Left lung (tissue), 10 donors: Measurements from ENCODE around the gene PLA2G4D. TPM values are rescaled to one million over a fixed set of nuclear protein-coding genes. Genes with fewer than 3 reads are reported as not detected.

Experiments
- ATAC-seq: fragments of 200-7000 bp; cut with Tn5 transposase; one replicate; pipeline ENCODE4 v1.9.1; 2020; ENCODE audit warnings: moderate library complexity
- DNase-seq, 4 donors: peaks; one replicate each; pipeline ENCODE4 v3.0.0-alpha.2; 2013 to 2020
- H3K27ac ChIP-seq, 2 donors: fragments of 200-600 bp; sonication (generic) in 1 of 2; one replicate each; pipeline versions ENCODE4 v1.5.0 to v1.8.0; 2020 to 2021
- H3K27me3 ChIP-seq, 2 donors: fragments of 200-600 bp; sonication (generic) in 1 of 2; one replicate each; pipeline versions ENCODE4 v1.5.0 to v1.8.0; 2020 to 2021
- H3K36me3 ChIP-seq, 2 donors: fragments of 200-600 bp; sonication (generic) in 1 of 2; one replicate each; pipeline versions ENCODE4 v1.5.0 to v1.8.0; 2020 to 2021
- H3K4me1 ChIP-seq, 2 donors: fragments of 200-600 bp; one replicate each; pipeline ENCODE4 v1.8.0; 2021
- H3K4me3 ChIP-seq, 2 donors: fragments of 200-600 bp; sonication (generic) in 1 of 2; one replicate each; pipeline versions ENCODE4 v1.5.0 to v1.8.0; 2020 to 2021; ENCODE audit warnings: mild to moderate bottlenecking in 1 of 2
- H3K9me3 ChIP-seq, 2 donors: fragments of 200-600 bp; sonication (generic) in 1 of 2; one replicate each; pipeline versions ENCODE4 v1.5.0 to v1.8.0; 2020 to 2021
- CTCF ChIP-seq, 2 donors: fragments of 200-600 bp; sonication (generic) in 1 of 2; IDR thresholded peaks; one replicate each; pipeline versions ENCODE4 v1.5.0 to v1.8.0; 2021; ENCODE audit warnings: antibody characterized with exemption in 2 of 2
- intact Hi-C, 2 donors: fragments of 100-400 bp; cut with DNase I; formaldehyde crosslinking; loops; one replicate each; pipeline versions ENCODE4 v1.11.2 to v1.14.2; 2022
- polyA plus RNA-seq, 6 donors: library from polyadenylated mRNA; unstranded; fragments of 120-200 nt; gene quantifications; one replicate each; pipeline ENCODE4 v1.2.1, GENCODE V29; 2013; ENCODE audit not compliant: insufficient read length in 6 of 6
- total RNA-seq, 2 donors: library from RNA; stranded (reverse); fragmentation: NEBNext Ultra II Directional; extraction: Animal tissue kit (Norgen Biotek cat#: 25700); gene quantifications; one replicate each; pipeline ENCODE4 v1.2.1, GENCODE V29; 2021
- donor health status: DM: no; HTN: yes; CAD: no.
- donor health status: DM: no; HTN: no; CAD: no.

Gene PLA2G4D
- total and polyA plus RNA-seq, 8 donors: 0.06 to 0.17 (median 0.13) TPM

- no peak overlapping the region for H3K4me3 ChIP-seq
- intact Hi-C loops: no loop called here
- ATAC-seq (no peak), DNase-seq (no peak)
- TF ChIP-seq CTCF (IDR thresholded peaks at IDR 0.05): no peak
- peaks cover 0 to 12% of the 10 kb centered on the region in 2 donors for H3K4me1 ChIP-seq
- no peaks in the 10 kb centered on the region for H3K27me3 ChIP-seq
- H3K9me3 ChIP-seq: no peaks in the 10 kb centered on the region
- H3K36me3 ChIP-seq: no peaks in the 10 kb centered on the region
- H3K27ac ChIP-seq: no peak overlapping the region
Observed at GRCh38 chr15:42123546-42123945, 29.2 kb upstream of the PLA2G4D start.

GRCh38 chr15:42121682-42122081, 27.3 kb upstream of the PLA2G4D start:
- Histone ChIP-seq H3K9me3 (no peaks in the 10 kb centered on the region), H3K4me1 (peaks cover 0 to 12% of the 10 kb centered on the region in 2 donors), H3K27me3 (no peaks in the 10 kb centered on the region), H3K4me3 (no peak overlapping the region), H3K27ac (no peak overlapping the region), H3K36me3 (no peaks in the 10 kb centered on the region)
- peak; percentile 97 for ATAC-seq
- intact Hi-C loops: no loop called here
- DNase-seq: peak in 2 of 4 donors; percentile 78 to 82
- TF ChIP-seq CTCF (IDR thresholded peaks at IDR 0.05): no peak

GRCh38 chr15:42121021-42121420, 26.7 kb upstream of the PLA2G4D start:
- H3K27me3 ChIP-seq: no peaks in the 10 kb centered on the region
- no peaks in the 10 kb centered on the region for H3K36me3 ChIP-seq
- intact Hi-C loops: no loop called here
- H3K4me1 ChIP-seq: peaks cover 0 to 12% of the 10 kb centered on the region in 2 donors
- DNase-seq (no peak), ATAC-seq (no peak)
- no peak overlapping the region for H3K4me3 ChIP-seq
- no peak for TF ChIP-seq CTCF (IDR thresholded peaks at IDR 0.05)
- H3K27ac ChIP-seq: no peak overlapping the region
- H3K9me3 ChIP-seq: no peaks in the 10 kb centered on the region

GRCh38 chr15:42120285-42120684, 25.9 kb upstream of the PLA2G4D start:
- intact Hi-C loops: no loop called here

GRCh38 chr15:42119446-42119760, 25.0 kb upstream of the PLA2G4D start:
- Histone ChIP-seq H3K4me1 (peaks cover 0 to 12% of the 10 kb centered on the region in 2 donors), H3K27me3 (no peaks in the 10 kb centered on the region), H3K9me3 (no peaks in the 10 kb centered on the region), H3K27ac (no peak overlapping the region), H3K36me3 (no peaks in the 10 kb centered on the region), H3K4me3 (no peak overlapping the region)
- no peak for ATAC-seq
- intact Hi-C loops: no loop called here
- no peak for TF ChIP-seq CTCF (IDR thresholded peaks at IDR 0.05)
- DNase-seq: no peak

More at GRCh38 chr15:42120285-42120684, 25.9 kb upstream of the PLA2G4D start:
- DNase-seq (no peak), ATAC-seq (no peak)
- Histone ChIP-seq H3K27me3 (no peaks in the 10 kb centered on the region), H3K27ac (no peak overlapping the region), H3K9me3 (no peaks in the 10 kb centered on the region), H3K4me3 (no peak overlapping the region), H3K4me1 (peaks cover 0 to 12% of the 10 kb centered on the region in 2 donors), H3K36me3 (no peaks in the 10 kb centered on the region)
- no peak for TF ChIP-seq CTCF (IDR thresholded peaks at IDR 0.05)
